HL-60 (cell line): ENCODE results near the gene IRX4.

ENCODE experiments used
- DNase-seq, 2 experiments: peaks; one replicate each; pipeline ENCODE4 v3.0.0-alpha.2; 2010 to 2020; ENCODE audit warnings: low read depth in 1 of 2, low spot score in 1 of 2
- H3K27ac ChIP-seq: fragments of 250-450 bp; sonication (Bioruptor Pico); replicated peaks from 2 replicates; pipeline ENCODE4 v1.5.1; 2020; ENCODE audit warnings: mild to moderate bottlenecking, moderate library complexity
- H3K27me3 ChIP-seq: fragments of 250-450 bp; sonication (Bioruptor Pico); 2 replicates; pipeline ENCODE4 v1.5.1; 2021; ENCODE audit warnings: mild to moderate bottlenecking, moderate library complexity; ENCODE audit not compliant: insufficient read depth, poor library complexity, severe bottlenecking
- H3K4me3 ChIP-seq: replicated peaks from 2 replicates; pipeline ENCODE4 v1.5.1; 2011; ENCODE audit warnings: mild to moderate bottlenecking, control low read depth, low read length; ENCODE audit not compliant: insufficient read depth
- CTCF ChIP-seq: IDR thresholded peaks from one replicate; pipeline ENCODE4 v1.5.1; 2011; ENCODE audit warnings: low read length, control low read depth, inconsistent platforms; ENCODE audit not compliant: insufficient read depth
- GABPA ChIP-seq: IDR thresholded peaks from 2 replicates; pipeline ENCODE4 v1.6.1; 2012; ENCODE audit warnings: low read depth
- POLR2AphosphoS5 ChIP-seq: IDR thresholded peaks from 2 replicates; pipeline ENCODE4 v1.6.1; 2012; ENCODE audit warnings: low read depth
- REST ChIP-seq: IDR thresholded peaks from 2 replicates; pipeline ENCODE4 v1.6.1; 2012; ENCODE audit warnings: low read depth; ENCODE audit not compliant: insufficient replicate concordance
- SPI1 ChIP-seq: IDR thresholded peaks from 2 replicates; pipeline ENCODE4 v1.6.1; 2012; ENCODE audit warnings: low read depth, mild to moderate bottlenecking, borderline replicate concordance

The IRX4 gene

GRCh38 chr5:1836176-1836890, 46.4 kb downstream of the IRX4 start:
- no peak for TF ChIP-seq REST
- TF ChIP-seq SPI1 = no peak
- TF ChIP-seq CTCF = no peak
- no peak for TF ChIP-seq GABPA
- no peak for TF ChIP-seq POLR2AphosphoS5
- Histone ChIP-seq H3K27me3 (peaks cover 8% of the 10 kb centered on the region), H3K27ac (no peak overlapping the region)

GRCh38 chr5:1835431-1835830, 47.3 kb downstream of the IRX4 start:
- TF ChIP-seq GABPA (no peak), POLR2AphosphoS5 (no peak), CTCF (no peak), REST (no peak), SPI1 (no peak)
- H3K27me3 ChIP-seq = peaks cover under 1% of the 10 kb centered on the region

More at GRCh38 chr5:1836176-1836890, 46.4 kb downstream of the IRX4 start:
- no peak for DNase-seq
- no peak overlapping the region for H3K4me3 ChIP-seq

GRCh38 chr5:1834721-1835429, 47.9 kb downstream of the IRX4 start:
- Histone ChIP-seq H3K27me3 (no peaks in the 10 kb centered on the region), H3K27ac (no peak overlapping the region), H3K4me3 (no peak overlapping the region)
- no peak for DNase-seq
- TF ChIP-seq REST (no peak), SPI1 (no peak)

More at GRCh38 chr5:1835431-1835830, 47.3 kb downstream of the IRX4 start:
- H3K27ac ChIP-seq = no peak overlapping the region
- no peak overlapping the region for H3K4me3 ChIP-seq
- no peak for DNase-seq
